PC-9 (cell line): ENCODE measurements around the gene RNF17.

Source experiments
- EZH2 ChIP-seq: fragments of 200-600 bp; sonication (generic); IDR thresholded peaks from 2 replicates; pipeline ENCODE4 v1.8.0; 2017; ENCODE audit warnings: antibody characterized with exemption, low read depth
- TF ChIP-seq, protein P1 (sequence below): fragments of 200-600 bp; sonication (generic); conservative IDR thresholded peaks from 2 replicates; pipeline ENCODE4 v1.6.1; 2017; ENCODE audit warnings: mixed run types, antibody characterized with exemption, mild to moderate bottlenecking, moderate library complexity

DNA sequence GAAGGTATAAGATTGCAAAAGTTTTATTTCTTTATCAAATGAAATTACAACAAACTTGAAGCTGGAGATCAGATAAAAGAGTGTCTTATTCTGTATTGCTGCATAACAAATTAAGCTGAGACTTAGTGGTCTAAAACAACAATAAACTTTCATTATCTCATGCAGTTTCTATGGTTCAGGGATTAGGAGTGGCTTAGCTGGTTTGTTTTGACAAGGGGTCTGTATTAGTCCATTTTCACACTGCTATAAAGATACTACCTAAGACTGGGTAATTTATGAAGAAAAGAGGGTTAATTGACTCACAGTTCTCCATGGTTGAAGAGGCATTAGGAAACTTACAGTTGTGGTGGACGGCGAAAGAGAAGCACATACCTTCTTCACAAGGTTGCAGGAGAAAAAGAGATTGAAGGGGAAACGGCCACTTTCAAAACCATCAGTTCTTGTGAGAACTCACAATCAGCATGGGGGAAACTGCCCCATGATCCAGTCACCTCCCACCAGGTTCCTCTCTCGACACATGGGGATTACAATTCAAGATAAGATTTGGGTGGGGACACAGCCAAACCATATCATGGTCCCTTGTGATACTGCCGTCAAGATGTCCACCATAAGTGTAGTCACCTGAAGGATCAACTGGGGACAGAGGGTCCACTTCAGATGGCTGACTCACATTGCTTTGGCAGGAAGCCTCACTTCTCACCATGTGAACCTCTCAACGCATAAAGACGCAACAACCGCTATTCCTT, 97.8 kb downstream of the RNF17 start:
- no peak for TF ChIP-seq EZH2
- TF ChIP-seq, protein P1, sequence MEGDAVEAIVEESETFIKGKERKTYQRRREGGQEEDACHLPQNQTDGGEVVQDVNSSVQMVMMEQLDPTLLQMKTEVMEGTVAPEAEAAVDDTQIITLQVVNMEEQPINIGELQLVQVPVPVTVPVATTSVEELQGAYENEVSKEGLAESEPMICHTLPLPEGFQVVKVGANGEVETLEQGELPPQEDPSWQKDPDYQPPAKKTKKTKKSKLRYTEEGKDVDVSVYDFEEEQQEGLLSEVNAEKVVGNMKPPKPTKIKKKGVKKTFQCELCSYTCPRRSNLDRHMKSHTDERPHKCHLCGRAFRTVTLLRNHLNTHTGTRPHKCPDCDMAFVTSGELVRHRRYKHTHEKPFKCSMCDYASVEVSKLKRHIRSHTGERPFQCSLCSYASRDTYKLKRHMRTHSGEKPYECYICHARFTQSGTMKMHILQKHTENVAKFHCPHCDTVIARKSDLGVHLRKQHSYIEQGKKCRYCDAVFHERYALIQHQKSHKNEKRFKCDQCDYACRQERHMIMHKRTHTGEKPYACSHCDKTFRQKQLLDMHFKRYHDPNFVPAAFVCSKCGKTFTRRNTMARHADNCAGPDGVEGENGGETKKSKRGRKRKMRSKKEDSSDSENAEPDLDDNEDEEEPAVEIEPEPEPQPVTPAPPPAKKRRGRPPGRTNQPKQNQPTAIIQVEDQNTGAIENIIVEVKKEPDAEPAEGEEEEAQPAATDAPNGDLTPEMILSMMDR, result no peak
